Natural killer cell treated with Interleukin-12 subunit alpha and Interleukin-12 subunit beta and Interleukin-15 and Interleukin-18, amount 100 ng/mL, for 72 hours (primary cell): ENCODE measurements around the gene SPSB2. TPM values are rescaled to one million over a fixed set of nuclear protein-coding genes. Genes with fewer than 3 reads are reported as not detected.

Experiments
- ATAC-seq, 2 donors: fragments of 150-1000 bp; cut with Tn5 transposase in 1 of 2; sonication (Bioruptor Pico), chemical (Tn5 transposase) in 1 of 2; 2 replicates each; pipeline ENCODE4 v1.10.0; 2021
- DNase-seq: peaks from one replicate; pipeline ENCODE4 v3.0.0; 2022; ENCODE audit warnings: low spot score
- H3K27ac Mint-ChIP-seq, 2 donors: 1 replicate in 1 of 2; 2 replicates in 1 of 2; pipeline ENCODE4 v1.8.0; 2022; ENCODE audit warnings: mixed read lengths in 2 of 2, mild to moderate bottlenecking in 1 of 2, moderate library complexity in 1 of 2
- H3K27me3 Mint-ChIP-seq, 2 donors: 1 replicate in 1 of 2; 2 replicates in 1 of 2; pipeline ENCODE4 v1.8.0; 2022; ENCODE audit warnings: mixed read lengths in 2 of 2
- H3K36me3 Mint-ChIP-seq: one replicate; pipeline ENCODE4 v1.8.0; 2022; ENCODE audit warnings: mixed read lengths
- H3K4me1 Mint-ChIP-seq, 2 donors: 1 replicate in 1 of 2; 2 replicates in 1 of 2; pipeline ENCODE4 v1.8.0; 2022; ENCODE audit warnings: low read depth in 2 of 2, mixed read lengths in 2 of 2, mild to moderate bottlenecking in 1 of 2
- H3K4me3 Mint-ChIP-seq: one replicate; pipeline ENCODE4 v1.8.0; 2022; ENCODE audit warnings: mixed read lengths
- H3K9me3 Mint-ChIP-seq: 2 replicates; pipeline ENCODE4 v1.8.0; 2022; ENCODE audit warnings: mixed read lengths
- total RNA-seq, 2 donors: library from RNA; stranded (reverse); gene quantifications; one replicate each; pipeline ENCODE4 v1.2.3, GENCODE V29; 2022

SPSB2 gene
- total RNA-seq, 2 donors from 2014 or later = 6.0 to 6.9 TPM

DNA sequence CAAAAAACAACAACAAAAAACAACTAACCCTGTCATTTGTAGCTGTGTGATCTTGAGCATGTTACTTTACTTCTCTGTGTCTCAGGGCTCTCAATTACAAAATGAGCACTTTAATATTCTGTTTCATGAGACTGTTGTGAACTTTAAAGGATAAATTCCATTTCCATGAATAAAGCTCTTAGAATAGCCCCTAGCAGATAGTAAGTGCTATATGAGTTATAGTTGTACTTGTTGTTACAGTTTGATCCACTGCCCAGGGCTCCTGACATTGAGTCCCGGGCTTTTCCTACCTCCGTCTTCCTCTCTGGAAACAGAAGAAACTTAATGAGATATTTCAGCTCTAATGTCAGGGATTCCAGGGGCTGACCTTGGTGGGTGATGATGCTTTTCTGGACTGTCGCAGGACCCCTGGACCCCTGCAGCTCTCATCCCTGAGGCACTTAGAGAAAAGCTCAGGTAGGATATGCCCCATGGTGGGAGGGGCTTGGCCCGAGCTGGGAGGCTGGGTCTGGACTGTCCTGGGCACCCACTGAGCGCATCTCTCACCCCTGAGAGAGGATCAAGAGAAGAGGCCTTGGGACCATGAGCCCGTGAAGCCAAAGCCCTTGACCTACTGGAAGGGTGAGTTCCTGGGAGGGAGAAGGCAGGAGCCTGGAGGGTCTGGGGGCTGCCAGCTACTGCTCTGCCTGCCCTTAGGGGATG lies 39.8 kb downstream of the SPSB2 start:
- Mint-ChIP-seq H3K4me1 (peaks cover 10 to 14% of the 10 kb centered on the region in 2 donors), H3K27me3 (peaks cover 25 to 26% of the 10 kb centered on the region in 2 donors), H3K9me3 (no peaks in the 10 kb centered on the region), H3K27ac (no peak overlapping the region), H3K4me3 (no peak overlapping the region), H3K36me3 (no peaks in the 10 kb centered on the region)
- ATAC-seq (no peak), DNase-seq (no peak)

GRCh38 chr12:6832125-6832524 lies 41.0 kb downstream of the SPSB2 start:
- DNase-seq (no peak), ATAC-seq (no peak)
- H3K4me3 Mint-ChIP-seq = no peak overlapping the region
- peaks cover 33 to 38% of the 10 kb centered on the region in 2 donors for H3K27me3 Mint-ChIP-seq
- no peak overlapping the region for H3K27ac Mint-ChIP-seq
- no peaks in the 10 kb centered on the region for H3K36me3 Mint-ChIP-seq
- peaks cover 15 to 21% of the 10 kb centered on the region in 2 donors for H3K4me1 Mint-ChIP-seq
- H3K9me3 Mint-ChIP-seq = no peaks in the 10 kb centered on the region

- Mint-ChIP-seq H3K4me1 (peaks cover 16 to 21% of the 10 kb centered on the region in 2 donors), H3K27me3 (peaks cover 38 to 44% of the 10 kb centered on the region in 2 donors), H3K9me3 (no peaks in the 10 kb centered on the region), H3K4me3 (no peak overlapping the region), H3K27ac (no peak overlapping the region), H3K36me3 (no peaks in the 10 kb centered on the region)
- DNase-seq (no peak), ATAC-seq (no peak)
Observed at GRCh38 chr12:6831450-6831995, 41.6 kb downstream of the SPSB2 start.

- Mint-ChIP-seq H3K36me3 (no peaks in the 10 kb centered on the region), H3K9me3 (no peaks in the 10 kb centered on the region), H3K4me1 (peaks cover 16 to 21% of the 10 kb centered on the region in 2 donors), H3K27ac (no peak overlapping the region), H3K4me3 (no peak overlapping the region), H3K27me3 (peaks cover 43 to 48% of the 10 kb centered on the region in 2 donors)
- ATAC-seq = no peak
- DNase-seq = no peak
Observed at GRCh38 chr12:6830999-6831398, 42.1 kb downstream of the SPSB2 start.

DNA sequence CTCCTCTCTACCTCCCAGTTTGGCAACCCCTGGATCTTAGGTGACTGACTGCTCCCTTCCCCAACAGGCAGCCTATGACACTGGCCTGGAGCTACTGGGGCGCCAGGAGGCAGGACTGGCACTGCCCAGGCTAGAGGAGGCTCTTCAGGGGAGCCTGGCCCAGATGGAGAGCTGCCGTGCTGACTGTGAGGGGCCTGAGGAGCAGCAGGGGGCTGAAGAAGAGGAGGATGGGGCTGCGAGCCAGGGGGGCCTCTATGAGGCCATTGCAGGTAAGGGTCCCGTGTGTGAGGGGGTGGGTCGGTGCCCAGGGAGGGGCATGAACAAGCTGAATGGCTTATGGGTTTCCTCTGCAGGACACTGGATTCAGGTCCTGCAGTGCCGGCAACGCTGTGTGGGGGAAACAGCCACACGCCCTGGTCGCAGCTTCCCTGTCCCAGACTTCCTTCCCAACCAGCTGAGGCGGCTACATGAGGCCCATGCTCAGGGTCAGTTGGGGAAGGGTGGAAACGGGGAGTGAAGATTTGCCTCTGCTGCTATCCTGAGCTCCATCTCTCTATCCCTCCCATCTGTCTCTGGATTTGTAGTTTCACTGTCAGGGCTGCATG lies 42.7 kb downstream of the SPSB2 start:
- no peak for DNase-seq
- Mint-ChIP-seq H3K9me3 (no peaks in the 10 kb centered on the region), H3K4me1 (peaks cover 16 to 21% of the 10 kb centered on the region in 2 donors), H3K4me3 (no peak overlapping the region), H3K36me3 (no peaks in the 10 kb centered on the region), H3K27me3 (peaks cover 47 to 54% of the 10 kb centered on the region in 2 donors), H3K27ac (no peak overlapping the region)
- no peak for ATAC-seq

DNA sequence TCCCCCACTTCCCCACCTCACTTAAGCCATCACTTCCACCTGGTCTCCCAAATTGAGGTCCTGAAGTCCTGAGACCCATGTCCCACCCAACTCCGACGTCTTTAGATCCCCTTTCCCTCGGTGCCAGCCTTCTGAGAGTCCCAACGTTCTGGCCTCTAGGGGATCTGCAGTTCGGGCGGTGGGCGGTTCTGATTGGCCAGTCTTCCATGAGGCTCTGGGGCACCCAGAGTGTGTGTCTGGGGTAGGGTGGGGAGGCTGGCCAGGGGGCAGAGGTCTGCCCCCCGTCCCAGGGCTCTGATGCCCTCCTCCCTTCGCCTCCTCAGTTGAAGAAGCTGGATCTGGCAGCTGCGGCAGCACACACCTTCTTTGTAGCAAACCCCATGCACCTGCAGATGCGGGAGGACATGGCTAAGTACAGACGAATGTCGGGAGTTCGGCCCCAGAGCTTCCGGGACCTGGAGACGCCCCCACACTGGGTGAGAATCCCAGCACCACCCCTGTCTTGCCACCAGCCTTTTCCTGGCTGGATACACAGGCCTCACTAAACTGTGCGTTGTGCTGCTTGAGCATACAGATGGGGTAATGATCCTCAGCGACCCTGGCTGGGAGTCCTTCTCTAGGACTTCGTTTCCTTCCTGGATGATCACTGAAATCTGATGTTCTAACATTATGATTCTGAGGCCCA lies 43.4 kb downstream of the SPSB2 start:
- H3K27ac Mint-ChIP-seq = peak overlapping the region in 1 of 2 donors; percentile 61
- H3K4me1 Mint-ChIP-seq = peaks cover 19 to 22% of the 10 kb centered on the region in 2 donors
- peak overlapping the region; percentile 83 for H3K4me3 Mint-ChIP-seq
- no peaks in the 10 kb centered on the region for H3K36me3 Mint-ChIP-seq
- ATAC-seq (no peak), DNase-seq (no peak)
- H3K9me3 Mint-ChIP-seq = no peaks in the 10 kb centered on the region
- H3K27me3 Mint-ChIP-seq = peaks cover 54 to 61% of the 10 kb centered on the region in 2 donors

- DNase-seq (no peak), ATAC-seq (peak; percentile 37 to 59)
- peak overlapping the region in 1 of 2 donors; percentile 61 for H3K27ac Mint-ChIP-seq
- H3K27me3 Mint-ChIP-seq = peaks cover 59 to 67% of the 10 kb centered on the region in 2 donors
- H3K9me3 Mint-ChIP-seq = no peaks in the 10 kb centered on the region
- no peaks in the 10 kb centered on the region for H3K36me3 Mint-ChIP-seq
- peak overlapping the region; percentile 83 for H3K4me3 Mint-ChIP-seq
- peaks cover 19 to 22% of the 10 kb centered on the region in 2 donors for H3K4me1 Mint-ChIP-seq
Observed at GRCh38 chr12:6828781-6829535, 44.1 kb downstream of the SPSB2 start.

- Mint-ChIP-seq H3K4me1 (peaks cover 19 to 22% of the 10 kb centered on the region in 2 donors), H3K27ac (peak within 1 kb of the TSS in 1 of 2 donors; percentile 61), H3K27me3 (peaks cover 62 to 67% of the 10 kb centered on the region in 2 donors), H3K4me3 (peak within 1 kb of the TSS; percentile 83), H3K9me3 (no peaks in the 10 kb centered on the region), H3K36me3 (no peaks in the 10 kb centered on the region)
- no peak for DNase-seq
- ATAC-seq = peak; percentile 26 to 37
Observed at GRCh38 chr12:6827982-6828780, 44.9 kb downstream of the SPSB2 start, which contains the start of gene P3H3. P3H3 (plus strand) TSS chr12:6828407; CDS start chr12:6828441, 34 bp downstream.

GRCh38 chr12:6827437-6827911 lies 45.6 kb downstream of the SPSB2 start:
- H3K27ac Mint-ChIP-seq = no peak overlapping the region
- no peaks in the 10 kb centered on the region for H3K9me3 Mint-ChIP-seq
- DNase-seq (no peak), ATAC-seq (no peak)
- no peaks in the 10 kb centered on the region for H3K36me3 Mint-ChIP-seq
- H3K27me3 Mint-ChIP-seq = peaks cover 68 to 73% of the 10 kb centered on the region in 2 donors
- peaks cover 19 to 27% of the 10 kb centered on the region in 2 donors for H3K4me1 Mint-ChIP-seq
- H3K4me3 Mint-ChIP-seq = peak overlapping the region; percentile 51

- Mint-ChIP-seq H3K27me3 (peaks cover 68 to 75% of the 10 kb centered on the region in 2 donors), H3K9me3 (no peaks in the 10 kb centered on the region), H3K4me1 (peaks cover 19 to 30% of the 10 kb centered on the region in 2 donors), H3K4me3 (peak overlapping the region; percentile 51), H3K36me3 (no peaks in the 10 kb centered on the region), H3K27ac (no peak overlapping the region)
- ATAC-seq (no peak), DNase-seq (no peak)
Observed at GRCh38 chr12:6826734-6827436, 46.2 kb downstream of the SPSB2 start.

GRCh38 chr12:6826125-6826733 lies 46.9 kb downstream of the SPSB2 start:
- peaks cover 19 to 32% of the 10 kb centered on the region in 2 donors for H3K4me1 Mint-ChIP-seq
- ATAC-seq = no peak

More at GRCh38 chr12:6826125-6826733, 46.9 kb downstream of the SPSB2 start:
- no peaks in the 10 kb centered on the region for H3K36me3 Mint-ChIP-seq
- no peak overlapping the region for H3K27ac Mint-ChIP-seq
- DNase-seq = no peak
- H3K27me3 Mint-ChIP-seq = peaks cover 64 to 68% of the 10 kb centered on the region in 2 donors
- H3K4me3 Mint-ChIP-seq = no peak overlapping the region
- no peaks in the 10 kb centered on the region for H3K9me3 Mint-ChIP-seq
